NCI-H510A treated with DMSO at 0.1 percent for 48 hours (cell line): ENCODE data around the gene BMP7.

ENCODE experiments used
- DNase-seq: peaks from one replicate; lab custom pipeline; 2025; lab: John Stamatoyannopoulos, UW

BMP7 gene

DNA sequence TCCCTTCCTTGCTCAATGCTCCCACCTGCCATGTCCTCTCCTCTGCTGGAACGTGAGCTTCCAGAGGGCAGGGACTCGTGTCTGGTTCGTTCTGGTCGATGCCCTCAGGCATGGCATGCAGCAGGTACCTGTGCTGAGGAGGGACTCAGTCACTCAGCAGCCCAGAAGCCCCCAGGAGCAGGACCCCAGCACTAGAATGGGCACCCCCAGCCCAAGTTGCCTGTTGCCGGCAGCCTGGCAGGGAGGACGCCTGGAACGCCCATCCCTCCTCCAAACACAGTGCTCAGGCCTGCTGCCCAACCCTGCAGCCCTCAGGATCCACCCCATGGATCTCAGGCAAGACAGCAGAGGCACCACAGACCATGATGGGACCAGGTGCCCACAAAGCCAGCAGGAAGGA lies 40.6 kb downstream of the BMP7 start:
- DNase-seq: no peak

- no peak for DNase-seq
These were observed 41.2 kb downstream of the BMP7 start for GRCh38 chr20:57225197-57225733.

- DNase-seq: no peak
These were observed 41.8 kb downstream of the BMP7 start for GRCh38 chr20:57224641-57225138.

- no peak for DNase-seq
These were observed 42.6 kb downstream of the BMP7 start for GRCh38 chr20:57223648-57224489.

DNA sequence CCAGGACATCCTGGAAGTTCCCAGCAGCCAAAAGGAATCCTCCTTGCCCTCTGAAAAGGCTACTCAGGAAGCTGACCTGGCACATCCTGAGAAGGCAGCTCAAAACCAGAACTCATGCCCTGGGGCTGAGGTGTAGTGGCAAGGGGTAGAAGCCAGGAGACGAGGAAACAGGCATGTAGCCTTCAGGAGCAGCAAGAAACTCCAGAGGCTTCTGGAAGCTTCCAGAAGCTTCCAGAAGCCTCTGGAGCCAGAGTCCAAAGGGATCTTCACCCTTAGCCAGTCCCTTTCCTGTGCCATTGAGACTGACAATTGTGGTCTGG lies 43.9 kb downstream of the BMP7 start:
- no peak for DNase-seq

DNA sequence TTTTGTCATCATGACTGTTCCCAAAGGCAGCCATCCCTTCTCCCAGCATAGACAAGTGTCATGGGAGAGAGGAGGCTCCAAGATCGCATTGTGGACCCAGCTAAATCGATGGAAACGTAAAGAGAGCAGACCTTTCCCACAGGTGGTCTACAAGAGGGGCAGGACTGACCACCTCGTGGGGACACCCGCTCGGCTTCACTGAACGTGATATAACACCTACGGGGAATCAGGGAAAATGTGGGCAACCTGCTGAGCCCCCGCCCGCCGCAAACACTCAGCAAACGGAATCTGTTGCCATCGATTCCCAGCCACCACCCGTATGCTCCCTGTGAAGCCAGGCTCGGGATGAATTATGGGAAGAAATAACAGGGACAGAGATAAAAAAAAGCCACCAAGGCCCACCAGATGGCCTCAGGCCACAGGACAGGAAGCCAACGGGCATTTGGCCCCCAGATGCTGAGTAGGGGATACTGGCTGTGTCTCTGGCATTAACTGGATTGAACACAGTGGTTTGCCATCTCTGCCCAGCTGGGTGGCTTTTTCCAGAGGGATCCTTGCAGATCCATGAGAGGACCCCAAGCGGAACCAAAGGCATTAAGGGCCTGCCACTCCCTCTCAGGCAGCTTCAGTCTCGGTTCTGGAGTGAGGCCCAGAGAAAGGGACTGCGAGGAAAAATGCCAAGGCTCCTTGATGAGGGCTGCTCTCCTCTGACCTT lies 44.4 kb downstream of the BMP7 start:
- no peak for DNase-seq

DNA sequence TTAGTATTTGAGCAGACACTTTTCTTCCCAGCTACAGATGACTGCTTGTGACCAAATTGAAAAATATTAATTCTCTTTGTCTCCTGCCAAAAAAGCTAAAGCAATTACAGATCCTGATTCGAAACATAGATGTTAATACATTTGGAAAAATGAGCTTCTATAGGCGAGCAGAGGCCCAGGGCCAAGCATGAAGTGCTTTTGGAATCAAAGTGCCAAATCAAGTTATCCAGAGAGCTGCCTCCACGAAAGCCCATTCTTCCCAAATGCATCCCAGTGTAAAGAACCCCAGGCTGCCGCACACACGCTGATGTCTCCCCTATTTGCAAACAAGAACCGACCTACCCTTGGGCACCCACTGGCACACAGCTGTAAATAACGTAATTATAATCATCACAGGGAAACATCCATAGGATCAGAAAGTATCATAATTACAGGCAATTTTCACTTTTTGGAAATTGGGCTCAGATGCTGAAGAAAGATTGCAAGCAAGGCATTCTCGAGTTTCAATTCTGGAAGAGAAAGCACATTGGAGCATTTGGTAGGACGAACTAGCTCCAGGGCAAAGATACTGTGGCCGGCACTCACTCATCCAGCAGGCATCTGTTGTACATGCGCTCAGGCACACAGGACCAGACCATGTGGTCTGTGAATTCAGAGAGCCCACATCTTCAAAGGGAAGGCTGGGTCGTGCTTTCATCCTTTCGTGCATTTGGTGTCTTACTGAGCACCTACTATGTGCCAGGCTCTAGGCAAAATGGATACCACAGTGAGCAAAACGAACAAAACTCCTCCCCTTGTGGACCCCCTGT lies 45.9 kb downstream of the BMP7 start:
- DNase-seq: no peak

DNA sequence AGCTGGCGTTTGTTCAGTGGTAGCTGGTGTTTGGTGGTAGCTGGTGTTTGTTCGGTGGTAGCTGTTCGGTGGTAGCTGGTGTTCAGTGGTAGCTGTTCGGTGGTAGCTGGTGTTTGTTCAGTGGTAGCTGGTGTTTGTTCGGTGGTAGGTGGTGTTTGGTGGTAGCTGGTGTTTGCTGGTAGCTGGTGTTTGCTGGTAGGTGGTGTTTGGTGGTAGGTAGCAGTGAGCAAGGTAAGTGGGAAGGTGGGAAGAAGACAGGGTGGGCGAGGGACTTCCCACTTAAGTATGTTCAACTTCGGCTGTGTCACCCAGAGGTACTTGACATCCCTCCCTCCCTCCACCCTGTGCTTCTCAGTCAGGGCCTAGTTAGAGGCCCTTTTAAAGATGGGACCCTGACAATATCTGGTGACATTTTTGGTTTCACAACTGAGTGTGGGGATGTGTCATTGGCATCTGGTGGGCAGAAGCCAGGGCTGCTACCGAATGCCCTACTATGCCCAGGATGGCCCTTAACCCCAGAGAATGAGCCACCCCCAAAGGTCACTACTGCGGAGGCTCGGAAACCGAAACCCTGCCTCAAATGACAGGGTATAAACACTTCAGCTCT lies 47.3 kb downstream of the BMP7 start:
- no peak for DNase-seq

GRCh38 chr20:57218489-57218888 lies 48.0 kb downstream of the BMP7 start:
- no peak for DNase-seq

DNA sequence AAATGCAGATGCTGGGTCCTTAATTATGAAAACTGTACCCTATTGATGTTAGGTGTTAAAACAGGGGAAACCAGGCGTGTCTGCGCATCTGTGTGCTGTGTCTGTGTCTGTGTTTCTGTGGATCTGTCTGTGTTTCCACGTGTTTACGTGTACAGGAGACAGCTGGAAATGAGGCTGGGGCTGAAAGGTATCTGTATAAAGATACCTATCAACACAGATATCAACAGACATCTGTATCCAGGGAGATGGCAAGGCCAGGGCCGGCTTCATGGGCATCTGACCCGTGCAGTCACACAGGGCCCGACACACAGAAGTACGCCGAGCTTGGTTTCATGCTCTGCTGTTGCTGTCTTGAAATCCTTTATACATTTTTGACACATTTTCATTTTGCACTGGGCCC lies 48.6 kb downstream of the BMP7 start:
- no peak for DNase-seq

- DNase-seq: no peak
These were observed 49.8 kb downstream of the BMP7 start for GRCh38 chr20:57216669-57217068.

DNA sequence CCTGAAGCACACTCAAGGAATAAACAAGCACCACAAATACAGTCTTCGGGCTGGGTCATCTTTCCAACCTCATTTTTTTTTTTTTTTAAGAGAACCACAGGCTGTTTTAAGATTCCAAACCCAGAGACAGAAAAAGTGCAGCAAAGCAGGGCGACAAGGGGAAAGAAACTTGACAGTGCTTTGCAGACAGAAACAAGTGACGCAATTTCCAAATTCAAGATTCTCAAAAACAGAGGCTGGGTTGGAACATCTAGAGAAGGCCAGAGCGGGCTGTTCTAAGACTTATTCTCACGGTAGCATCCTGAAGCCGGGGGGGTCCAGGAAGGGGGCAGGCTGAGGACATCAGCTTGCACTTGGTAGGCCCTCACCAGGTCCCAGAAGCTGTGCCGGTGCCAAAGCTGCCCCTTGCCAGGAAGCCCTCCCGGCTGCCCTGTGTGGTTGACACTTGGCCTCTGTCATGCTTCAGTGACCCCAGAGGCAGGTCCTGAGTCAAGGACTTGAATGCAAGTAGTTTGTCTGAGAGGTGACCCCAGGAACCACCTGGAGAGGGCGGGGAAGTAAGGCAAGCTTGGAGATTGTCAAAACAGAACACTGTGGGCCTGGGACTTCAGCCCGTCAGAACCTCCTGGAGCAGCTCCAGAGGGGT lies 50.5 kb downstream of the BMP7 start:
- DNase-seq: no peak

DNA sequence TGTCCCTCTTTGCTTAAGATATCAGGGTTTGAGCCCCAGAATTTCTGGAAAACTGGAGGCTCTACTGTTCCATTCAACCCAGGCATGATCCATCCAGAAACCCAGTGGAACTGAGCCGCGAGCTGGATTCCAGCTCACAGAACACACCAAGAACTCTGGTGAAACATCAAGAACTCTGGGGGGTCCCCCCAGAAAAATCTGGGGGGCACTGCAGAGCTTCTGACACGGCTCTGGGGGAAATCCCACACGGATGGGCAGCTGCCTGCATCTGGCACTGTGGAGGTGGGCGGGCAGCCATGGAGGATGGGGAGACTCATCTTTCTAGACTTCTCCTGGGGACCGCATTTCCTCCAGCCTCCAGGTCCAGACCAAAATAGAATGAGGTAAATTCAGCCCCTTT lies 51.0 kb downstream of the BMP7 start:
- DNase-seq: no peak

- no peak for DNase-seq
These were observed 51.5 kb downstream of the BMP7 start for GRCh38 chr20:57214948-57215347.

GRCh38 chr20:57214427-57214826 lies 52.0 kb downstream of the BMP7 start:
- DNase-seq: no peak

- DNase-seq: no peak
These were observed 52.5 kb downstream of the BMP7 start for GRCh38 chr20:57213924-57214323.

DNA sequence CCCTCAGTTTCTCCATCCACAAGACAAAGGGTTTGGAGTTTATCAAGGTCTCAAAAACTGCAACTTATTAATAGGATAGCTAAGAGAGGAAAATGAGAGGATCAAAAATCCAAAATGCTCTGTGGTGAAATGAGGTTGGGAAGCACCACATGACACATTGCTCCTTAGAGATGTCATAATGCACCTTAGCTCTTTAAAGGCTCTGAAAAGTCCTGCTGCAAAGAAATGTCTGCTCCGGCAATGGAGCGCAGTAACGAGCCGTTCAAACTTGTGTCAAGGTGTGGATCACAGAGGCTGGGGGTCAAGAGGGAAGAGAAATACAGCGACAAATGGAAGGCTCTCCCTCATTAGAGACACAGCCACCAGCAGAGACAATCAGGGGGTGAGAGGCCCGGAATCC lies 53.1 kb downstream of the BMP7 start:
- DNase-seq: no peak

DNA sequence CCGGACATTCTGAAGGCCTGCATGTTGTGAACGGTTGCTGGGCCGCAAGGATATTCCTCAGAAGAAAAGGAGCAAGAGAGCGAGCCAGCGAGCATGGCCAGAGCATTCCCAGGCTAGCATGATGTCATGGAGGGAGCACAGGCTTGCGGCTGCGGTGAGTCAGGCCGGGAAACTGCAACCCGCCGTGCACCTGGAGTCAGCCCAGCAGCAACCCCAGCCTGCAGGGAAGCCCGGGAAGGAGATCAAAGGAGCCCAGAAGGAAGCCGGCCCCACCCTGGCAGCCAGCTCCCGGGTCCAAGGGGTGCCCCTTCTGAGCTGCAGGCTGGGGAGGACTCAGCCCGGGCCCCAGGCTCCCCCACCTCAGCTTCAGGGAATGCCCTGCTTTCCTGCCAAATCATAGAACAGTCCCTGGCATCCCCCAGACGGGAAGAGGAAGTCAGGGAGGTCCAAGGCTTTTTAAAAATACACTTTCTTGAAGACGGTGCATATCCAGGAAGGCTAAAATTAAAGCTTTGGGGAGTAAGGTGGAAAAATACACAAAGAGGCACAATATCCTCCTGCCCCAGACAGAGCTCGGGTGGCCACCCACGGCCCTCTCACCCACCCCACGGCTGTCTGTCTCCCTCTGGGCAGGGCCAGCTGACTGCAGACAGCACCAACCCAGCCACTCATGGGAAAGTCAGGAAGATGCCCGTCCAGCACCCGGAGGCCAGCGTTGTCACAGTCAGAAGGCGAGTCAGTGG lies 53.7 kb downstream of the BMP7 start:
- no peak for DNase-seq

- DNase-seq: no peak
These were observed 54.4 kb downstream of the BMP7 start for GRCh38 chr20:57211908-57212533.

GRCh38 chr20:57211406-57211805 lies 55.0 kb downstream of the BMP7 start:
- DNase-seq: no peak
